Neural progenitor cell (in vitro differentiated cells): ENCODE measurements around the gene FRG2C.
"Not testable (repeated sequence)": the region's sequence is repeated elsewhere in the genome, so short reads cannot be mapped to it uniquely, and the experiment has no call there.

ENCODE experiments used
- CTCF ChIP-seq: fragments of 200-600 bp; sonication (generic); IDR thresholded peaks from 2 replicates; pipeline ENCODE4 v1.5.1; 2017; ENCODE audit warnings: antibody characterized with exemption, mild to moderate bottlenecking
- EZH2phosphoT487 ChIP-seq: fragments of 200-600 bp; sonication (generic); IDR thresholded peaks from 2 replicates; pipeline ENCODE4 v1.6.1; 2017; ENCODE audit warnings: antibody characterized with exemption

DNA sequence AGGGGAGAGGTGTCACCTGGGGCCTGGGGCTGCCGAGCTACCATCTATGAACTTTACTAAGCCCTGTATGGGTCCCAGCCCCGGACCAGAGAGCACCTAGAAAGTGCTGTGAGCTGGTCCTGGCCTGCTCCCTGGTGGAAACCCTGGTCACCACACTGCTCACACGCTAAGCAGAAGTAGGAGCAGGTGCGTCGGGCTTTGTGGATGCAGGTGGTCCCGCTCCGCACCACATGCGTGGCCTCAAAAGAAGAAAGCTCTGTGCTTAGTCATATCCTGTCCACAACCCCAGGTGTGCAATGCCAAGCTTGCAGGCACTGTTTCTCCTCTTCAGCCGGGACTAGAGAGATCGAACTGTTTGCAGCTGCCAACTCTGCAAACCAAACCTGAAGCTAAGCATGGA is 42.4 kb upstream of the FRG2C start:
- TF ChIP-seq EZH2phosphoT487, CTCF: not testable (repeated sequence)
